ENCODE measurements around the gene DOCK10.

DOCK10 gene

DNA sequence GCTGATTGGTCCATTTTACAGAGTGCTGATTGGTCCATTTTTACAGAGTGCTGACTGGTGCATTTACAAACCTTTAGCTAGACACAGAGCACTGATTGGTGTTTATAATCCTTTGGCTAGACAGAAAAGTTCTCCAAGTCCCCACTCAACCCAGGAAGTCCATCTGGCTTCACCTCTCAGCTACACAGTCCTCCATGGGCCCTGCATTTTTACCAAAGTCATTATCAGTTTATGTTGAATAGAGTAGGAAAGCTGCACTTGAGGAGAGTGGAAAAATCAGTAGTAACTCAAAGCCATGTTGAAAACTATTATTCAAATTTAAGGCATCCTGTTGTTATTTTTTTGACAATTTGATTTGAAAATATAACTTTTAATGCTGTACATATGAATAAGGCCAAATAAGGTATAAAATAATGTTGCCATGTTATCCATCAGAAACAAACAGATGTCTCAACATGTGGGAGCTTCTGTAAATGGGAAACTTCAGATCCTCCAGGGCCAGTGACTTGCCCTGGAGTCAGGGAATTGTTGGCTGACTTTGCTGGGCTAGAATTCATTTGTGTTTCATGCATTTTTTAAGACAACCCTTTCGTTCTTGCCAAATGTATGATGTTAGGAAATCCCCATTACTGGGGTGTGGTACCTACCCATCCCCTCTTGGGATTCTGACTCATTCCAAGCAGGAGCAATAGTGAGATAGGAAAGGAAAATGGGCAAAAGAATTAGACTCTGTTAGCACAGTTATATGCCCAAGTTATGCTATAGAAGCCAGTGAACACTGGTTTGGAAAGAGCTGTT is 288.3 kb downstream of the DOCK10 start:
- no peak for DNase-seq

DNA sequence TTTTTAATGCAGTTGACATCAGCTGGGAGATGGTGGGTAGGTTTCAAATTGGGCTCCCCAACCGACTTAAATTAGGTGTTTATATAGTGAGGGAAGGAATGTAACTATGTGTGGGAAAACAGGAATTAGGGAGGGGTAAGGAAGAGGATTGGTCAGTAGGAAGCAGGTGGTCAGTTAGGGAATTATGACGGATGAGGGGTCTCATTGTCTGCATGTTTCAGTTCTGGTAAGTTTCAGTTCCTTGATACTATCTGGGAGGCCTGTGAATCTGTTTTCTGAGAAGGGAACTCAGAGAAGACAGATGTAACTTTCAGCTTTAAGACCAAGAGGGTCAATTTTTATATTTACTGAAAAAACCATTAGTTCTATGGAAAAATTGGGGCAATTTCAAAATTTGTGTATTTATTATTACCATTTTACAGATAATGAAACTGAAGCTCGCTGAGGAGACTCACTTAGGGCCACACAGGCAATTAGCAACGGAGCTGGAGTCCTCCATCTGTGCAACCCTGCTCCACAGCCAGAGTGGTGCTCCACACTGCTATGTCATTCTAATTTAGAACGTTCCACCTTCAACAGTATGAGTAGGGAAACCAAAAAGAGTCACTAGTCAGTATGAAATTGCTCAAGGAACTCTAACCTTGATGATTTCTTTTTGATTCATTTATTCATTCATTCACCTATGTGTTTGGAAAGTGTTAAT is 290.1 kb downstream of the DOCK10 start:
- no peak for DNase-seq

- no peak for DNase-seq
Observed at GRCh38 chr2:224749136-224749535, 293.1 kb downstream of the DOCK10 start.

- no peak for DNase-seq
Observed at GRCh38 chr2:224747765-224748164, 294.5 kb downstream of the DOCK10 start.

- no peak for DNase-seq
Observed at GRCh38 chr2:224736227-224736626, 306.0 kb downstream of the DOCK10 start.

- DNase-seq = no peak
Observed at GRCh38 chr2:224734949-224735348, 307.3 kb downstream of the DOCK10 start.

DNA sequence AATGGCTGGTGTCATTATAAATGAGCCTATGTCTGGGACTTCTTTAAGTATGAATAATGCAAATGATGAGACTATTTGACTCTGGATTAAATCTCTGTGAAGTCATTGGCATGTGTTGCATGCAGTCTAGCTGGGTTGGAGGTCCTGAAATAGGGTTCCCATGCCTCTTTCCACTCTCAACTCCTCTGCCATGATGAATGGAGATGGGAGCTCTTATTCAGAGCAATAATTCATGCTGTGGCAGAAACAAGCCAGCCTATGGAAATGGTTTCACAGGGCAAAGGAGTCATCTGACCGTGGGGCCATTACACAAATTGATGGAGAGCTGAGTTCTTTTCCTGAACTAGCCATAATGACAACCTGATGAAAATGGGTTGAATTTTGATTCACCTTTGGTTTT is 310.6 kb downstream of the DOCK10 start:
- no peak for DNase-seq

DNA sequence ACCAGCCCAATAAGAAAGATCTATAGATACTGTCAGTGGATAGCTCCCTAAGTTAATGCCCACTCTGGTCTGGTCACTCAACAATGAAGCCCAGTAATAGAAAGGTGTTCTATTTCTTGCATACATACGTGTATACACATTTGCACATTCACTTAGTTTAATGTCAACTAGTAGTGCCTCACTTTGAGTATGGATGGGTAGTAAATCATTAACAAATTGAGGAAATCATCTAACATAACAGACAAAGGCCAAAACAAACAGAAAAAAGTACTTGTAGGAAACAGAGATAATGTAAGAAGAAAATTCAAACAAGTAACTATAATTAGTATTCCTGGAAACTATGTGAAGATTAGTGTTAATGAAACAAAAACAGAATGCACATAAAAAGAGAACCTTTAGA is 312.8 kb downstream of the DOCK10 start:
- DNase-seq = no peak

DNA sequence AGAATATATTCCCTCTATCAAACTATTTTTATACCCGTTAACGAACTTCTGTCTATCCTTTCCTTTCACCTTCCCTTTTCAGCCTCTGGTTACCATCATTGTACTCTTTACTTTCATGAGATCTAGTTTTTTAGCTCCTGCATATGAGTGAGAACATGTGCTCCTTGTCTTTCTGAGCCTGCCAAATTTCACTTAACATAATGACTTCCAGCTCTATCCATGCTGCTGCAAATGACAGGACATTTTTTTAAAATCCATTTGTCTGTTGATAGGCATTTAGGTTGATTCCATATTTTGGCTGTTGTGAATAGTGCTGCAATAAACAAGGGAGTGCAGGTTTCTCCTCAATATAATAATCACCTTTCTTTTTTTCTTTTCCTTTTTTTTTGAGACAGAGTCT is 317.9 kb downstream of the DOCK10 start:
- DNase-seq = no peak

- no peak for DNase-seq
Observed at GRCh38 chr2:224723586-224724217, 318.6 kb downstream of the DOCK10 start.

GRCh38 chr2:224722770-224723169 is 319.5 kb downstream of the DOCK10 start:
- no peak for DNase-seq

- no peak for DNase-seq
Observed at GRCh38 chr2:224722250-224722649, 320.0 kb downstream of the DOCK10 start.

DNA sequence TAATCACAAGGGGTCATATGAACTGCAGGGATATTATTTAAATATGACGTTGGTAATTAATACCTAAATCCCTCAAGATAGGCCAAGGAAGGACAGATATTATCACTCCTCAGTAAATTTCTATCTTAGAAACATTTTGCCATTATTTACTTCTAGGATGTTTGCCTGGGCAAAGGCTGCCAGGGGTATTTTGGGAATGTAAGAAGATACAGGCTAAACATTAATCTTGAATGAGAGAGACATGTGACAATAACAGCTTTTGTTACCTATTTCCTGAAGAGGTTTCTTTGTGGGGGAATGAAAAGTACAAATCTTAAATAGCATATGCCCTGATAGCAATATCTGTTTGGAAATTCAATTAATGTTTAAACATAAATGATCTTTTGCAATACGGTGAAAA is 325.3 kb downstream of the DOCK10 start:
- DNase-seq = no peak

DNA sequence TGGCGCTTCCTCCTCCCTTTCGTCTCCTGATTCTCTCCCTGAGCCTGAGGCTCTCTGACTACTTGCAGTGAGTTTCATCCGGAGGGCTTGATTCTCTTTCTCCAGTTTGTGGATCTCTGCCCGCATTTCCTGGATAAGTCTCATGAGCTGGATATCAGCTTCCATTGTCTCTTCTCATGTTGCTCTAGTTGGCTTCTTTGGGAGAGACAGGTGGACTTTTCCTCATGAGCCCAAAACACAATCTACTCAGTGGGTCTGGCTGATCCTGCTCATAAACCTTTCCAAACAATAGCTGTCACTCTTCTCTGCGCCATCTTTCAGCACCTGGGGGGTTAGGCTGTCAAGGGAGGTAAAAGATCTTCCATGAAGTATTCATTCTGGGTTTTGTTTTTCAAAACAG is 326.1 kb downstream of the DOCK10 start, which contains the start of gene CCDC195:
CCDC195 (minus strand) TSS at position 165 of the 400 bp plus-strand sequence; CDS start at position 165, 0 bp downstream.
- DNase-seq = no peak
